ENCODE data around the gene IFT80. TPM values are rescaled to one million over a fixed set of nuclear protein-coding genes. Genes with fewer than 3 reads are reported as not detected.

IFT80 gene
- total and polyA plus RNA-seq, 2 experiments from 2014 or later: 13.5 to 43.3 TPM

GRCh38 chr3:160314995-160315394, 84.0 kb downstream of the IFT80 start:
- Histone ChIP-seq H4K20me1 (ENCODE audit: insufficient read depth, poor library complexity, severe bottlenecking) (no peaks in the 10 kb centered on the region), H3K27ac (no peak overlapping the region), H3K4me2 (no peak overlapping the region), H3K27me3 (no peaks in the 10 kb centered on the region), H2AFZ (no peak overlapping the region), H3K4me3 (no peak overlapping the region), H3K9me3 (ENCODE audit: low read depth) (no peaks in the 10 kb centered on the region), H3K79me2 (no peaks in the 10 kb centered on the region), H3K9me2 (replicated peaks; ENCODE audit: insufficient read depth) (no peaks in the 10 kb centered on the region), H3K4me1 (ENCODE audit: insufficient read depth) (no peaks in the 10 kb centered on the region), H3K36me3 (replicated peaks; ENCODE audit: insufficient read depth, low read depth) (no peaks in the 10 kb centered on the region)
- no peak for TF ChIP-seq CTCF (IDR thresholded peaks at IDR 0.05; ENCODE audit: poor library complexity)
- TF ChIP-seq EZH2 (IDR thresholded peaks at IDR 0.05; ENCODE audit: borderline replicate concordance): no peak
- TF ChIP-seq EZH2phosphoT487 (IDR thresholded peaks at IDR 0.05; ENCODE audit: low read depth, severe bottlenecking, unreplicated experiment): no peak
- DNase-seq (ENCODE audit: low spot score): no peak

DNA sequence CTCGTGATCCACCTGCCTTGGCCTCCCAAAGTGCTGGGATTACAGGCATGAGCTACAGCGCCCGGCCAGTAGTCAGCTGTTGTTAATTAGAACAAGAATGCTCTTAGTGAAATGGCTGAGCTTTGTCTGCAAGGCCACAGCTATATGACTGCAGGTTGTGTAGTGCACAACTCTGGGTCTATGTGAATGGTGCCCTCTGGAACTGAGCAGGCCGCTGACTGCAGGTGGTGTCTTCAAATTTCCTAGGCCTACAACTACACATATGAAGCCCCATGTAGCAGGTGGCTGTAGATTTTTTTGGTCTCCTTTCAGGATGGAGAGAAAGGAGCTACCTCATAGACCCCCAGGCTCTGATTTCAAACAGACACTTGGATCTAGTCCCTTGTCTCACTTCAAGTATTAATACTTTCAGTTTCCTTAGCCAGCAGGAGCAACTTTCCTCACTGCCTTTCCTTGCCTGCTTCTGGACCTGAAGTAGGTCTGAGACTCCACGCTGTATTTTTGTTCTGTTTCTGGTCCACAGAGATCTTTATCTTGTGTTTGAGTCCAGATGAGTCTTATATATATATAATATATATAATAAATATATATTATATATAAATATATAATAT, 86.9 kb downstream of the IFT80 start:
- Histone ChIP-seq H2AFZ (no peak overlapping the region), H3K4me2 (no peak overlapping the region), H3K27ac (no peak overlapping the region), H3K4me1 (ENCODE audit: insufficient read depth) (no peaks in the 10 kb centered on the region), H3K79me2 (no peaks in the 10 kb centered on the region), H3K9me3 (ENCODE audit: low read depth) (no peaks in the 10 kb centered on the region), H3K27me3 (no peaks in the 10 kb centered on the region), H3K9me2 (replicated peaks; ENCODE audit: insufficient read depth) (no peaks in the 10 kb centered on the region), H4K20me1 (ENCODE audit: insufficient read depth, poor library complexity, severe bottlenecking) (no peaks in the 10 kb centered on the region), H3K36me3 (replicated peaks; ENCODE audit: insufficient read depth, low read depth) (no peaks in the 10 kb centered on the region), H3K4me3 (no peak overlapping the region)
- DNase-seq (ENCODE audit: low spot score): no peak
- TF ChIP-seq EZH2phosphoT487 (IDR thresholded peaks at IDR 0.05; ENCODE audit: low read depth, severe bottlenecking, unreplicated experiment) (no peak), EZH2 (IDR thresholded peaks at IDR 0.05; ENCODE audit: borderline replicate concordance) (no peak), CTCF (IDR thresholded peaks at IDR 0.05; ENCODE audit: poor library complexity) (no peak)
- 97% methylated on average over 5 of the region's 5 CpGs for WGBS (ENCODE audit: low lambda C conversion rate, missing lambda C conversion rate)

GRCh38 chr3:160302806-160303205, 96.2 kb downstream of the IFT80 start:
- Histone ChIP-seq H4K20me1 (ENCODE audit: insufficient read depth, poor library complexity, severe bottlenecking) (no peaks in the 10 kb centered on the region), H3K4me1 (ENCODE audit: insufficient read depth) (no peaks in the 10 kb centered on the region), H3K4me3 (no peak overlapping the region), H3K9me3 (ENCODE audit: low read depth) (no peaks in the 10 kb centered on the region), H3K27ac (no peak overlapping the region), H3K36me3 (replicated peaks; ENCODE audit: insufficient read depth, low read depth) (no peaks in the 10 kb centered on the region), H3K27me3 (no peaks in the 10 kb centered on the region), H2AFZ (no peak overlapping the region), H3K79me2 (no peaks in the 10 kb centered on the region), H3K9me2 (replicated peaks; ENCODE audit: insufficient read depth) (no peaks in the 10 kb centered on the region), H3K4me2 (no peak overlapping the region)
- no peak for DNase-seq (ENCODE audit: low spot score)
- TF ChIP-seq EZH2 (IDR thresholded peaks at IDR 0.05; ENCODE audit: borderline replicate concordance): no peak
- no peak for TF ChIP-seq CTCF (IDR thresholded peaks at IDR 0.05; ENCODE audit: poor library complexity)

DNA sequence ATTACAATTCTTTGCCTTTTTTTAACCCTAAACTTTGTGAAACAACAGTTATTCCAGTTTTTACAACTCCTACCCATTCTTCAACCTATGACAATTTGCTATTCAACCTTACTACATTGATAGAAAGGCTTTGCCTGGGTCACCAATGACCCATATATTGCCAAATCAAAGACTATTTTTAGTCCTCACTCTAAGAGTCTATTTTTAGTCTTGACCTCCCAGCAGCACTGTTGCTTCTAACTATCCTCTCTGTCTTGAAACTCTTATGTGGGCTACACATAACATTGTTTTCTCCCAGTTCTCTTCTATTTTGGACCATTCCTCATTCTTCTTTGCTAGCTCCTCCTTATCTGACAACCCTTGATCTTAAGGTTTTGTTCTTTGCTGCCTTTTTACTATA, 102.4 kb downstream of the IFT80 start:
- no peaks in the 10 kb centered on the region for H3K9me2 ChIP-seq (replicated peaks; ENCODE audit: insufficient read depth)
- H3K4me3 ChIP-seq: no peak overlapping the region
- no peaks in the 10 kb centered on the region for H3K79me2 ChIP-seq
- TF ChIP-seq CTCF (IDR thresholded peaks at IDR 0.05; ENCODE audit: poor library complexity) (no peak), EZH2phosphoT487 (IDR thresholded peaks at IDR 0.05; ENCODE audit: low read depth, severe bottlenecking, unreplicated experiment) (no peak), EZH2 (IDR thresholded peaks at IDR 0.05; ENCODE audit: borderline replicate concordance) (no peak)
- H3K9me3 ChIP-seq (ENCODE audit: low read depth): no peaks in the 10 kb centered on the region
- H3K27me3 ChIP-seq: no peaks in the 10 kb centered on the region
- no peaks in the 10 kb centered on the region for H4K20me1 ChIP-seq (ENCODE audit: insufficient read depth, poor library complexity, severe bottlenecking)
- no peak for DNase-seq (ENCODE audit: low spot score)
- no peak overlapping the region for H3K27ac ChIP-seq
- no peak overlapping the region for H3K4me2 ChIP-seq
- H3K36me3 ChIP-seq (replicated peaks; ENCODE audit: insufficient read depth, low read depth): no peaks in the 10 kb centered on the region
- H2AFZ ChIP-seq: no peak overlapping the region
- H3K4me1 ChIP-seq (ENCODE audit: insufficient read depth): no peaks in the 10 kb centered on the region
